GM12891 (cell line): Measurements from ENCODE around the gene SNAPC1.

Experiments used
- POLR2AphosphoS5 ChIP-seq: IDR thresholded peaks from 2 replicates; pipeline ENCODE4 v1.6.1; 2011; ENCODE audit warnings: low read depth, low read length, control low read depth
- TAF1 ChIP-seq: IDR thresholded peaks from 2 replicates; pipeline ENCODE4 v1.6.1; 2011; ENCODE audit warnings: low read depth, low read length, control low read depth

DNA sequence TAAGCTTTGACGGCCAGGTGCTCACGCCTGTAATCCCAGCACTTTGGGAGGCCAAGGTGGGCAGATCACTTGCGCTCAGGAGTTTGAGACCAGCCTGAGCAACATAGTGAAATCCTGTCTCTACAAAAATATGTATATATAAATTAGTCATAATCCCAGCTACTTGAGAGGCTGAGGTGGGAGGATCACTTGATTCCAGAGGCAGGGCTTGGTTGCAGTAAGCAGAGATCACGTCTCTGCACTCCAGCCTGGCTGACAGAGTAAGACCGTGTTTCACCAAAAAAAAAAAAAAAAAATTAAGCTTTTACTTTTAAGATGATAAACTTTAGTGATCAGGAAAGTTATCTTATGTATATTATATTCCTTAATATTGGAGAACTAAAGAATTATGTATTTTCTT lies 18.0 kb upstream of the SNAPC1 start:
- TF ChIP-seq TAF1: no peak
- no peak for TF ChIP-seq POLR2AphosphoS5
